Activated CD4-positive, CD25-positive, alpha-beta regulatory T cell treated with anti-CD3 and anti-CD28 coated beads, Interleukin-2, amount 50 U/mL, for 16 hours (primary cell): ENCODE results near the gene TMEM9.

ENCODE experiments used
- DNase-seq: peaks from one replicate; pipeline ENCODE4 v3.0.0-alpha.2; 2020; ENCODE audit warnings: low read depth, low spot score

Gene TMEM9

GRCh38 chr1:201145816-201146215 is 8.5 kb downstream of the TMEM9 start:
- DNase-seq = no peak

- DNase-seq = no peak
Measured at GRCh38 chr1:201145132-201145531, 9.1 kb downstream of the TMEM9 start.

GRCh38 chr1:201144701-201145100 is 9.6 kb downstream of the TMEM9 start:
- DNase-seq = no peak

GRCh38 chr1:201143726-201144635 is 10.3 kb downstream of the TMEM9 start:
- DNase-seq = no peak

DNA sequence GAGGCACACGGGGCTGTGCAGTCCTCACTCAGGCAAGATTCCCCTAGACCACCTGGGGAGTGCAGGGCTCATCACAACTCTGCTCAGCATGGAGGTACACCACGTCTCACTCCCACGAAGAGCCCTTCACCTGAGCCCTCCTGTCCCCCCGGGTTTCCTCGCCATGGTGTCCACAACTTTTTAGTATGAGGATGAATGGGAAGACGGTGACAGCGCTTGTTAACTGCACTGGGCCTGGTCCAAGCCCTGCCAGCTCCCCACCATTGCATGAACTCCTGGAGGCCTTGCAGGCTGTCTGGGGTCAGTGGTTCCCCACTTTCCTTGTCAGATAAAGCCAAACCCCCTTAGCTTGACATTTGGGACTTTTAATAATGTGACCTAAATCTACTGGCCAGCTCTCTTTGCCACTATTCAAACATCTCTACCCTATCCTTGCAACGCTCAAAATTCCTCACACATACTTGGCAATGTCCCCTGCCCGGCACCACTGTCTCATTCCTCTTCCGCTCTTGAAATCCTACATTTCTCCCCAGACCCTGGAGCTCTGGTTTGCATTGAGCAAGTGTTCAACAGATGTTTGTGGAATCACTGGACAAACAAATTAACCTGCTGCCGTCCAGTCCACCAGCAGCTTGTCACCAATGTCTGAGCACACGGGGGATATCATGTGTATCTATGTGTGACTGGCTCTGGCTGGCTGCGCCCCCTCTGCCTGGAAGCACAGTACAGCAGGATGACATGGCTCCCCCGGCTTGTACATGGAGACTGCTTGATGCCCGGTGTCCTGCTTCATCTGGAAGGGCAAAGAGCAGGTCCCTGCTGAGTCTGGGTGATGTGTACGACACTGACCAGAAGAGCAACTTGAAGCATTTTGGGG is 11.2 kb downstream of the TMEM9 start:
- no peak for DNase-seq

DNA sequence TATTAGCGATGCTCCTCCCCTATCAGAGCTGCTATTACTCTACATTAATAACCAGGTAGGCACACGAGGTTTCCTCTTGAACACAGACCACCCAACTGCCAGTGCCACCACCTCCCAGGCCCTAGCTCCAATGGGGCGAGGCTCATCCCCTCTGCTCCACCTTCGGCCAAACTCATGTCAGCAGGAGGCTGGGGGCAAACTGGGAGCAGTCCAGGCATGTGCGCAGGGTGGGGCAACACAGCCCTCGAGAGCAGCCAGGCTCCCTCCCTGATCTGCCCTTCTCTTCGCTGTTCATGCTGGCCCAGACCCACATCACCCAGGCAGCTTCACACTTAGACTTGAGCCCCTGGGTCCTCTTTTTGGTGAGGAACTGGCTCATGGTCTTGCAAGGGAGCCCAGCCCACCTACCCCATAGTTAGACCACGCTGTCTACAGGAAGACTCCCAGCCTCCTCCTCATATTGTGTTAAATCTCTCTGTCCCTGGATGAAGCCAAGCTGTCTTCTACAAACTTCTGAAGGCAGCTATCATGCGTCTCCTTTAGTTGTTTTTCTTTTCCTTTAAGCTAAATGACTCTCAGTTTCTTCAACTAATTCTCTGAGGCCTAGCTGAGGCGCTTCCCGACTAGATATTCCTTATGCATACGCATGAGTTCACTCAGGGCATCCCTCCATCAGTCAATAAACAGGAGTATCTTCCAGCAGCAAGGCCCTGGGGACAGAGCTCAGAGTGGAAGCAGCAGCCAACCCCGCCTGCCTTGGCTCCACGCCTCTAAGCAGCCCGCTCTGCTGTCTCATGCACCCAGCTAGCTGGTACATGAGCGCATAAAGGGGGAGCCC is 12.0 kb downstream of the TMEM9 start:
- no peak for DNase-seq

- no peak for DNase-seq
Measured at GRCh38 chr1:201141418-201141817, 12.9 kb downstream of the TMEM9 start.

DNA sequence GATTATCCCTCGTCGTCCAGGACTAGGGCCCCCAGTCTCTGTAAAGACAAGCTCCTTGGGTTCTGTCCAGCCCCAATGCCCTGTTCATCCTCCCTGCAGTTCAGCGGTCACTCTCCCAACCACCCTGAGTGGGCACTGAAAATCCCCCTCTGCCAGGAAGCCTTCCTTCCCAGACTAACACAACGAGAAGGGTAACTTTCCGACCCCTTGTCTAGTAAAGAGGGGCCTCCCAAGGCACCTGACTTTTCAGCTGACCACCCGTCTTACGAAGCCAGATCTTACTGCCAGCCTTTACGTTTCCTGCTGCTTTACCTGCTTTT is 13.4 kb downstream of the TMEM9 start:
- no peak for DNase-seq

DNA sequence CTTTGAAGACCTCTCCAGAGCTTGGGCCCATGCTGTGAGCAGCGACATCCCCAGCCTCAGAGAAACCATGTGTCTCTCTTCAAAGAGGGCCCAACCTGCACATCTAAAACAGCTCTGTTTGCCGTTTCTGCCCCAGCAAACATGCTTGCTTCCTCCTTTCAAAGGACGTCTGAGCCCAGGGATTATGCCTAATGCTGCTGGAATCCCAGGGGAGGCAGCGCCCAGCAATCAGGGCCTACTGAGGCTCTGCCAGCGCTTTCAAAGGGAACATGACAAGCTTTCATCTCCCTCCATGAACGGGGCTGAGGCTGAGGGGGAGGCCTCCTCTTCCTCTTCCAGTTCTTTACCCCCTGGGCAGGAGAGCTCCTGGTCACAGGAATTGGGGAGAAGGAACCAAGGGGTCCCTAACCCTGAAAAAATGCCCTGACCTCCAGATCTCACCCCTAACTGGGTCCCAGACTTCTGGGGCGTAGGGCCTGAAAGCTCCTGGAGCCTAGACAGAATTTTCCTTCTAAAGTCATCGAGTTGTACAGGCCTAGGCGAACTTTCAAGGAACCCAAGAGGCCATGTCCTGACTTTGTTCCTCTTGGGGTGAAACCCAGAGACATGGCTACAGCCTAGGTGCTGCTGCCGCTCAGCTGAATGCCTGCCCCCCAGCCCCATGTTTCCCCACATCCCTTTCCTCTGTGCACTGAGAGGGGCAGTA is 13.9 kb downstream of the TMEM9 start:
- DNase-seq = no peak

- DNase-seq = no peak
Measured at GRCh38 chr1:201139756-201140155, 14.5 kb downstream of the TMEM9 start.

DNA sequence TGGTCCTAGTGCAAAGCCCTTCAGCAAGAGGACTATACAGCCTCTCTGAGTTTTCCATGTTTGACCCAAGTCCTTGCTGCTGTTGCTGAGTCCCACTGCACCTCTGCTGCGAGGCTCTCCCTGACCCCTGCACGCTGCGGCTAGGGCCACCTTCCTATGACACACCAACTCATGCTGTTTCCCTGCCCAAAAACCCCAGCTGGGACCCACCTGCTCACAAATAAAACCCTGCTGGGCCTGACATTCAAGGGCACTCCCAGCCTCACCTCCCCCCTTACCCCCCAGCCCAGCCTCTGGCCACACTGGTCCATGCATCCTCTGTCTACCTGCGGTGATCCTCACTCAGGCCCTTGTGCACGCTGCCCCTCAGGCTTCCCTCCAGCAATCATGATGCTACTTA is 15.0 kb downstream of the TMEM9 start:
- DNase-seq = no peak

- no peak for DNase-seq
Measured at GRCh38 chr1:201138311-201138840, 15.9 kb downstream of the TMEM9 start.

DNA sequence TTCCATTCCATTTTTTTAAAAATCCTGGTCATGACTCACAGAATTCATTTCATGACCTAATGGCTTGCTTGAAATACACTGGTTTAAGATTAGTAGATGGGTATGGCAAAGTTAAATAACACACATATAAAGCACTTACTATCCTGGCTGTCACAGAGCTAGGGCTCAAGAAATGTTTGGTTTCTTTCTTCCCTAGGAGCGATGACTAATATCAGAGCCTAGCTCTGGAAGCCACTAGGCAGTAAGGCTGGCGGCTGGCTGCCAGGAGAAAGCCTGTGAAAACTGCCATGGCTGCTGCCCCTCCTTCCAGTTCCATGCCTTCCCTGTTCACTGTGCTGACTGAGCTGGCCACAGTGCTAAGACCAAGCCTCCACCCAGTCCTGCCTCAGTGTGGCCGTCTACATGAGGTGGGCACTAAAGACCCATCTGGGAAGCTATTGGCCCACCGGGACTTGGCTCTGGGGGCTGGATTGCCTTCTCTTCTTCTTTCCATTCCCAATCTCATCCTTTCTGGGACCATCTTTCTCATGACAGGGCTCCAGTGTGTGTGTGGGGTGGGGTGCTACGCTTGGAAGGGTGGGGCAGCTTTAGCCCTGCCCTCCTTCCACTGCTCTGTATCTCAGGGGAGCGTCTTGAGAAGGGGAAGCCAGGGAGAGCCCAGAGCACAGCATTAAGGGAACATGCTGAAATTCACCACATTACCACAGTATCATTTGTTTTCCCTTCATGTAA is 16.5 kb downstream of the TMEM9 start:
- DNase-seq = no peak

- no peak for DNase-seq
Measured at GRCh38 chr1:201137024-201137392, 17.3 kb downstream of the TMEM9 start.

GRCh38 chr1:201136355-201137023 is 17.8 kb downstream of the TMEM9 start:
- no peak for DNase-seq

- no peak for DNase-seq
Measured at GRCh38 chr1:201134405-201134804, 19.9 kb downstream of the TMEM9 start.

DNA sequence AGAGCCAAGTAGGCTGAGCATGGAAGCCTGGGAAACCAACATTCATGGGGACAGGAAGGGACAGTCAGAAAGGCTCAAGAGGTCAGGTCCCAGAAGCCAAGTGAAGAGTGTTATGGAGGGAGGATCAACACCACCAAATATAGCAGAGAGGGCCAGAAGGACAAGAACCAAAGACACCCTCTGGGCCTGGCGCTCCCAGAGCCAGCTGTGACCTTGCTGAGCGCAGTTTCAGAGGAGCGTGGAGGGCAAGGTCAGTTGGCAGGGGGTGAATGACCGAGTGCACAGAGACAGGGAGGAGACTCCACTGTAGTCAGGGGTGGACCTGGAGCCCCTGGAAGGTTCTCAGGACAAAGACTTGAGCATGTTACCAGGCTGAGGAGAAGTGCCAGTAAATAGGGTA is 22.9 kb downstream of the TMEM9 start:
- DNase-seq = no peak

DNA sequence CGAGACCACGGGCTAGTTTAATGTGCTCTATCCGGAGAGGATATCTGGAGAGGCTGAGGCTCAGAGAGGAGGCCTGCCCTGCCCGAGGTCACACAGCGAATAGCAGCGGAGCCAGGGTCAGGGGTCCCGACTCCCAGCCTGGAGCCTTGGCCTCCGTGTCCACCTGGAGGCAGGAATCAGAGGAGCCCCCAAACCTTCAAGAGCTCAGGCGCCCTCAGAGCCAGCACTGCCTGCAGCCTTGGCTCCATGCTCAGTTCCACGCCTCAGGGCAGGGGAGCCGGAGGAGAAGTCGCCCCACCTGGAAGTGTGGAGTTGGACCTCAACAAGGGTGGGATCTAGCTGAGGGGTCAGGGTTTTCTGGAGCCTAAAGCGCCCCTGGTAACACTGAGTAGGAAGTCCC is 25.3 kb downstream of the TMEM9 start:
- DNase-seq = no peak

DNA sequence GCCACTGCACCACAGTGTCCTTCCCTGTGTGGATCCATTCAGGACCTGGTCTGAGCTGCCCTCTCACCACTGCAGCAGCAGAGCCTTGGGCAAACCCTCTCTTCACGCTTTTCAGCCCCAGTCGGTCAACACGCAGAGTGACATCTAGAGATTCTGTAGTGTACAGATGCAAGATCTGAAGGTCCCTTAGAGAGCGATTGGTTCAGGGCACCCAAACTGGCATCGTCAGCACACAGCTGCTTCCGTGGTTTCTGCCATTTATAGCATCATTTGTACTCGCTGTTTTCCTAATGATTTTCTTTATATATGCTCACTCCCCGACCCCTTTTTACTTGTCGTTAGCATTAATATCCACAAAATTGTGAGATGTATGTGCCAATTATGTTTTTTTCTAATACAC is 25.8 kb downstream of the TMEM9 start:
- no peak for DNase-seq
